GM12878 (cell line): ENCODE results near the gene STT3B. TPM values are rescaled to one million over a fixed set of nuclear protein-coding genes. Genes with fewer than 3 reads are reported as not detected.
A peak's percentile ranks its signal among the peaks of the same experiment; 100 is the strongest.

Experiments used
- CBFB ChIP-seq: IDR thresholded peaks from 2 replicates; pipeline ENCODE4 v1.6.1; 2016; ENCODE audit warnings: antibody characterized with exemption, low read depth
- CBX5 ChIP-seq: sonication (generic); IDR thresholded peaks from 2 replicates; pipeline ENCODE4 v1.6.1; 2016; ENCODE audit warnings: low read depth, moderate library complexity, mild to moderate bottlenecking, inconsistent platforms
- CHD2 ChIP-seq: IDR thresholded peaks from 2 replicates; pipeline ENCODE4 v1.6.1; 2011; ENCODE audit warnings: low read depth, low read length, improper control_type of control experiment, borderline replicate concordance
- EGR1 ChIP-seq, 2 experiments: IDR thresholded peaks; 1 replicate in 1 of 2; 2 replicates in 1 of 2; pipeline ENCODE4 v1.6.1; 2011 to 2012; ENCODE audit warnings: low read depth in 2 of 2, low read length in 2 of 2, borderline replicate concordance in 1 of 2, mild to moderate bottlenecking in 1 of 2, moderate library complexity in 1 of 2
- HDAC6 ChIP-seq: fragments of 200-600 bp; sonication (generic); IDR thresholded peaks from one replicate; pipeline ENCODE4 v1.8.0; 2017; ENCODE audit warnings: antibody characterized with exemption; ENCODE audit not compliant: unreplicated experiment
- IKZF2 ChIP-seq, 2 experiments: fragments of 450-650 bp; IDR thresholded peaks; 2 replicates each; pipeline ENCODE4 v1.6.1; 2017; ENCODE audit warnings: mild to moderate bottlenecking in 2 of 2, moderate library complexity in 2 of 2
- KAT2A ChIP-seq: conservative IDR thresholded peaks from 2 replicates; pipeline ENCODE4 v1.6.1; 2011; ENCODE audit warnings: low read depth, low read length; ENCODE audit not compliant: control insufficient read depth
- KDM1A ChIP-seq: fragments of 200-600 bp; sonication (generic); IDR thresholded peaks from 2 replicates; pipeline ENCODE4 v1.6.1; 2016; ENCODE audit warnings: borderline replicate concordance
- KLF5 ChIP-seq: fragments of 450-650 bp; IDR thresholded peaks from 2 replicates; pipeline ENCODE4 v1.6.1; 2014; ENCODE audit warnings: mild to moderate bottlenecking; ENCODE audit not compliant: partially characterized antibody
- MEF2B ChIP-seq: fragments of 450-650 bp; IDR thresholded peaks from 2 replicates; pipeline ENCODE4 v1.6.1; 2018; ENCODE audit warnings: mild to moderate bottlenecking, moderate library complexity; ENCODE audit not compliant: partially characterized antibody, poor library complexity, severe bottlenecking
- MXI1 ChIP-seq: fragments of 150-350 bp; IDR thresholded peaks from 2 replicates; pipeline ENCODE4 v1.6.1; 2011; ENCODE audit warnings: low read depth, mild to moderate bottlenecking, inconsistent platforms, low read length, improper control_type of control experiment
- SMAD1 ChIP-seq: fragments of 450-650 bp; IDR thresholded peaks from 2 replicates; pipeline ENCODE4 v1.6.1; 2018; ENCODE audit warnings: mild to moderate bottlenecking, low read depth; ENCODE audit not compliant: partially characterized antibody
- SRF ChIP-seq, 2 experiments: IDR thresholded peaks; 2 replicates each; pipeline ENCODE4 v1.6.1; 2011; ENCODE audit warnings: low read depth in 2 of 2, low read length in 2 of 2, mild to moderate bottlenecking in 1 of 2, moderate library complexity in 1 of 2
- YY1 ChIP-seq: IDR thresholded peaks from 2 replicates; pipeline ENCODE4 v1.6.1; 2011; ENCODE audit warnings: low read depth, mild to moderate bottlenecking, low read length
- ZNF384 ChIP-seq: IDR thresholded peaks from 2 replicates; pipeline ENCODE4 v1.6.1; 2012; ENCODE audit warnings: low read depth, mild to moderate bottlenecking, low read length, improper control_type of control experiment, borderline replicate concordance
- ZNF622 ChIP-seq: fragments of 450-650 bp; IDR thresholded peaks from 2 replicates; pipeline ENCODE4 v1.6.1; 2017; ENCODE audit warnings: mild to moderate bottlenecking, inconsistent platforms
- polyA plus RNA-seq, 11 experiments: library from polyadenylated mRNA; depleted of rRNA in 4 of 11; unstranded in 6 of 11; stranded (reverse) in 5 of 11; fragments of >200 nt; fragmentation: Nextera tagmentation in 4 of 11; fragmentation: Illumina TruSeq in 1 of 11; extraction: Ambion mirVana in 4 of 11; extraction: Trizol in 1 of 11; gene quantifications; 1 replicate in 1 of 11; 2 replicates in 10 of 11; pipeline versions ENCODE4 v1.2.1 to v1.2.3, GENCODE V29; 2011 to 2016; ENCODE audit warnings: inconsistent platforms in 2 of 11, missing spikeins in 2 of 11, low read depth in 1 of 11
- total RNA-seq, 4 experiments: library from RNA; depleted of rRNA in 3 of 4; stranded (reverse); fragments of >200 nt in 3 of 4; fragmentation: Illumina TruSeq in 1 of 4; extraction: Trizol in 1 of 4; gene quantifications; 2 replicates each; pipeline versions ENCODE4 v1.2.1 to v1.2.3, GENCODE V29; 2013 to 2021
- TF ChIP-seq, protein P1 (sequence below): fragments of 450-650 bp; IDR thresholded peaks from 2 replicates; pipeline ENCODE4 v1.6.1; 2017; ENCODE audit warnings: mild to moderate bottlenecking, low read depth, inconsistent platforms; ENCODE audit not compliant: poor library complexity, severe bottlenecking
- TF ChIP-seq, protein P2 (sequence below): IDR thresholded peaks from 2 replicates; pipeline ENCODE4 v1.6.1; 2012; ENCODE audit warnings: mild to moderate bottlenecking, low read depth, low read length
- TF ChIP-seq, protein P3 (sequence below): IDR thresholded peaks from 2 replicates; pipeline ENCODE4 v1.6.1; 2012; ENCODE audit warnings: low read depth, low read length, improper control_type of control experiment
- TF ChIP-seq, protein P4 (sequence below): fragments of 450-650 bp; formaldehyde crosslinking; IDR thresholded peaks from 2 replicates; pipeline ENCODE4 v1.5.0; 2022; ENCODE audit warnings: mild to moderate bottlenecking, missing genetic modification characterization

STT3B gene
- total and polyA plus RNA-seq, 10 of the 15 experiments (the other 5 are each of a cell fraction or from before 2014, with no cell fraction given): 19.9 to 208 (median 79.6) TPM

DNA sequence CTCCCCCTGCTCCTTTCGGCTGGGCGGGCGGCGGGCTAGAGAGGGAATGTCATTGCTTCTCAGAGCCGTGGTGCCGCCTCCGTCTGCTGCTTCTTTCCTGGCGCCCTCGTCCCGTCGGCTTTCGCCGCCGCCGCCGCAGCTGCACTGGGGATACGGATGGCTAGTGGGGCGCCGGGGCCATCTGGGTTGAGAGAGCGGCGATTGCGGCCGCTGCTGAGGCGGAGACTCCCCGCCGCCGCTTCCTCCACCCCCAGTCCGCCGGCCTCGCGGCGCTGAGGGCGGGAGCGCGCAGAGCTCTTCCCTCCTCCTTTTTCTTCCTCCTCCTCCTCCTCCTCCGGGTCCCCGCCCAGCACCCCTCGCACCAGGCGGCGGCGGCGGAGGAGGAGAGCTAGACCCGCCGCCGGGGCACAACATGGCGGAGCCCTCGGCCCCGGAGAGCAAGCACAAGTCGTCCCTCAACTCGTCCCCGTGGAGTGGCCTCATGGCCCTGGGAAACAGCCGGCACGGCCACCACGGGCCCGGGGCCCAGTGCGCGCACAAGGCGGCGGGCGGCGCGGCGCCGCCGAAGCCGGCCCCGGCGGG, at the start of gene STT3B (continued):
- TF ChIP-seq MEF2B (no peak), ZNF622 (no peak), MXI1 (no peak), KLF5 (no peak), CHD2 (no peak), EGR1 (IDR thresholded peaks at IDR 0.05; ENCODE audit: borderline replicate concordance in 1 of 2, low read depth in 2 of 2, low read length in 2 of 2) (peak in 1 of 2 experiments; percentile 25; a peak in 1 of 3 replicates), ZNF384 (no peak), IKZF2 (IDR thresholded peaks at IDR 0.05) (0 out of 4 replicates have a peak, but pooled peaks of 1 of the 2 experiments have one; percentile 17), SMAD1 (no peak), KDM1A (no peak), KAT2A (no peak), YY1 (peak; percentile 88), SRF (IDR thresholded peaks at IDR 0.05; ENCODE audit: low read depth in 2 of 2, low read length in 2 of 2) (no peak), CBFB (peak; percentile 10; the same call in 1 of the 2 replicates), CBX5 (no peak), HDAC6 (peak; percentile 29)
- TF ChIP-seq, protein P1, sequence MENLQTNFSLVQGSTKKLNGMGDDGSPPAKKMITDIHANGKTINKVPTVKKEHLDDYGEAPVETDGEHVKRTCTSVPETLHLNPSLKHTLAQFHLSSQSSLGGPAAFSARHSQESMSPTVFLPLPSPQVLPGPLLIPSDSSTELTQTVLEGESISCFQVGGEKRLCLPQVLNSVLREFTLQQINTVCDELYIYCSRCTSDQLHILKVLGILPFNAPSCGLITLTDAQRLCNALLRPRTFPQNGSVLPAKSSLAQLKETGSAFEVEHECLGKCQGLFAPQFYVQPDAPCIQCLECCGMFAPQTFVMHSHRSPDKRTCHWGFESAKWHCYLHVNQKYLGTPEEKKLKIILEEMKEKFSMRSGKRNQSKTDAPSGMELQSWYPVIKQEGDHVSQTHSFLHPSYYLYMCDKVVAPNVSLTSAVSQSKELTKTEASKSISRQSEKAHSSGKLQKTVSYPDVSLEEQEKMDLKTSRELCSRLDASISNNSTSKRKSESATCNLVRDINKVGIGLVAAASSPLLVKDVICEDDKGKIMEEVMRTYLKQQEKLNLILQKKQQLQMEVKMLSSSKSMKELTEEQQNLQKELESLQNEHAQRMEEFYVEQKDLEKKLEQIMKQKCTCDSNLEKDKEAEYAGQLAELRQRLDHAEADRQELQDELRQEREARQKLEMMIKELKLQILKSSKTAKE: no peak
- TF ChIP-seq, protein P2, sequence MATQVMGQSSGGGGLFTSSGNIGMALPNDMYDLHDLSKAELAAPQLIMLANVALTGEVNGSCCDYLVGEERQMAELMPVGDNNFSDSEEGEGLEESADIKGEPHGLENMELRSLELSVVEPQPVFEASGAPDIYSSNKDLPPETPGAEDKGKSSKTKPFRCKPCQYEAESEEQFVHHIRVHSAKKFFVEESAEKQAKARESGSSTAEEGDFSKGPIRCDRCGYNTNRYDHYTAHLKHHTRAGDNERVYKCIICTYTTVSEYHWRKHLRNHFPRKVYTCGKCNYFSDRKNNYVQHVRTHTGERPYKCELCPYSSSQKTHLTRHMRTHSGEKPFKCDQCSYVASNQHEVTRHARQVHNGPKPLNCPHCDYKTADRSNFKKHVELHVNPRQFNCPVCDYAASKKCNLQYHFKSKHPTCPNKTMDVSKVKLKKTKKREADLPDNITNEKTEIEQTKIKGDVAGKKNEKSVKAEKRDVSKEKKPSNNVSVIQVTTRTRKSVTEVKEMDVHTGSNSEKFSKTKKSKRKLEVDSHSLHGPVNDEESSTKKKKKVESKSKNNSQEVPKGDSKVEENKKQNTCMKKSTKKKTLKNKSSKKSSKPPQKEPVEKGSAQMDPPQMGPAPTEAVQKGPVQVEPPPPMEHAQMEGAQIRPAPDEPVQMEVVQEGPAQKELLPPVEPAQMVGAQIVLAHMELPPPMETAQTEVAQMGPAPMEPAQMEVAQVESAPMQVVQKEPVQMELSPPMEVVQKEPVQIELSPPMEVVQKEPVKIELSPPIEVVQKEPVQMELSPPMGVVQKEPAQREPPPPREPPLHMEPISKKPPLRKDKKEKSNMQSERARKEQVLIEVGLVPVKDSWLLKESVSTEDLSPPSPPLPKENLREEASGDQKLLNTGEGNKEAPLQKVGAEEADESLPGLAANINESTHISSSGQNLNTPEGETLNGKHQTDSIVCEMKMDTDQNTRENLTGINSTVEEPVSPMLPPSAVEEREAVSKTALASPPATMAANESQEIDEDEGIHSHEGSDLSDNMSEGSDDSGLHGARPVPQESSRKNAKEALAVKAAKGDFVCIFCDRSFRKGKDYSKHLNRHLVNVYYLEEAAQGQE: no peak
- TF ChIP-seq, protein P3, sequence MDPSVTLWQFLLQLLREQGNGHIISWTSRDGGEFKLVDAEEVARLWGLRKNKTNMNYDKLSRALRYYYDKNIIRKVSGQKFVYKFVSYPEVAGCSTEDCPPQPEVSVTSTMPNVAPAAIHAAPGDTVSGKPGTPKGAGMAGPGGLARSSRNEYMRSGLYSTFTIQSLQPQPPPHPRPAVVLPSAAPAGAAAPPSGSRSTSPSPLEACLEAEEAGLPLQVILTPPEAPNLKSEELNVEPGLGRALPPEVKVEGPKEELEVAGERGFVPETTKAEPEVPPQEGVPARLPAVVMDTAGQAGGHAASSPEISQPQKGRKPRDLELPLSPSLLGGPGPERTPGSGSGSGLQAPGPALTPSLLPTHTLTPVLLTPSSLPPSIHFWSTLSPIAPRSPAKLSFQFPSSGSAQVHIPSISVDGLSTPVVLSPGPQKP: no peak
- TF ChIP-seq, protein P4, sequence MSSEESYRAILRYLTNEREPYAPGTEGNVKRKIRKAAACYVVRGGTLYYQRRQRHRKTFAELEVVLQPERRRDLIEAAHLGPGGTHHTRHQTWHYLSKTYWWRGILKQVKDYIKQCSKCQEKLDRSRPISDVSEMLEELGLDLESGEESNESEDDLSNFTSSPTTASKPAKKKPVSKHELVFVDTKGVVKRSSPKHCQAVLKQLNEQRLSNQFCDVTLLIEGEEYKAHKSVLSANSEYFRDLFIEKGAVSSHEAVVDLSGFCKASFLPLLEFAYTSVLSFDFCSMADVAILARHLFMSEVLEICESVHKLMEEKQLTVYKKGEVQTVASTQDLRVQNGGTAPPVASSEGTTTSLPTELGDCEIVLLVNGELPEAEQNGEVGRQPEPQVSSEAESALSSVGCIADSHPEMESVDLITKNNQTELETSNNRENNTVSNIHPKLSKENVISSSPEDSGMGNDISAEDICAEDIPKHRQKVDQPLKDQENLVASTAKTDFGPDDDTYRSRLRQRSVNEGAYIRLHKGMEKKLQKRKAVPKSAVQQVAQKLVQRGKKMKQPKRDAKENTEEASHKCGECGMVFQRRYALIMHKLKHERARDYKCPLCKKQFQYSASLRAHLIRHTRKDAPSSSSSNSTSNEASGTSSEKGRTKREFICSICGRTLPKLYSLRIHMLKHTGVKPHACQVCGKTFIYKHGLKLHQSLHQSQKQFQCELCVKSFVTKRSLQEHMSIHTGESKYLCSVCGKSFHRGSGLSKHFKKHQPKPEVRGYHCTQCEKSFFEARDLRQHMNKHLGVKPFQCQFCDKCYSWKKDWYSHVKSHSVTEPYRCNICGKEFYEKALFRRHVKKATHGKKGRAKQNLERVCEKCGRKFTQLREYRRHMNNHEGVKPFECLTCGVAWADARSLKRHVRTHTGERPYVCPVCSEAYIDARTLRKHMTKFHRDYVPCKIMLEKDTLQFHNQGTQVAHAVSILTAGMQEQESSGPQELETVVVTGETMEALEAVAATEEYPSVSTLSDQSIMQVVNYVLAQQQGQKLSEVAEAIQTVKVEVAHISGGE (CRISPR knock-in tag): no peak
